ENCODE data around the gene EID1. TPM values are rescaled to one million over a fixed set of nuclear protein-coding genes. Genes with fewer than 3 reads are reported as not detected.
A peak's percentile ranks its signal among the peaks of the same experiment; 100 is the strongest.

The EID1 gene
- total and polyA plus RNA-seq, 9 of the 15 experiments (the other 6 are each of a cell fraction or from before 2014, with no cell fraction given) = 46.5 to 211 (median 143) TPM

- TF ChIP-seq HBP1 (CRISPR knock-in tag; IDR thresholded peaks at IDR 0.05) (no peak), BACH1 (tag; IDR thresholded peaks at IDR 0.05) (no peak), ZNF175 (CRISPR knock-in tag; IDR thresholded peaks at IDR 0.05; ENCODE audit: low read depth) (no peak), ZNF407 (IDR thresholded peaks at IDR 0.05; ENCODE audit: low read depth) (no peak), CBFA2T2 (conservative IDR thresholded peaks at IDR 0.05) (no peak), VEZF1 (CRISPR knock-in tag; IDR thresholded peaks at IDR 0.05) (peak; percentile 84), POLR2G (IDR thresholded peaks at IDR 0.05; ENCODE audit: low read depth, low read length) (peak; percentile 85), ZBTB26 (CRISPR knock-in tag; IDR thresholded peaks at IDR 0.05) (no peak), SAP30 (IDR thresholded peaks at IDR 0.05; ENCODE audit: borderline replicate concordance, insufficient read depth, low read depth, low read length, poor library complexity, severe bottlenecking) (peak; percentile 67), XRCC5 (IDR thresholded peaks at IDR 0.05; ENCODE audit: low read depth, low read length) (no peak), NEUROD1 (IDR thresholded peaks at IDR 0.05; ENCODE audit: borderline replicate concordance, low read depth, low read length, partially characterized antibody) (peak; percentile 14)
Measured at GRCh38 chr15:48877630-48878595, at the start of gene EID1 (continued).
